ENCODE results near the gene CACHD1.

CACHD1 gene

DNA sequence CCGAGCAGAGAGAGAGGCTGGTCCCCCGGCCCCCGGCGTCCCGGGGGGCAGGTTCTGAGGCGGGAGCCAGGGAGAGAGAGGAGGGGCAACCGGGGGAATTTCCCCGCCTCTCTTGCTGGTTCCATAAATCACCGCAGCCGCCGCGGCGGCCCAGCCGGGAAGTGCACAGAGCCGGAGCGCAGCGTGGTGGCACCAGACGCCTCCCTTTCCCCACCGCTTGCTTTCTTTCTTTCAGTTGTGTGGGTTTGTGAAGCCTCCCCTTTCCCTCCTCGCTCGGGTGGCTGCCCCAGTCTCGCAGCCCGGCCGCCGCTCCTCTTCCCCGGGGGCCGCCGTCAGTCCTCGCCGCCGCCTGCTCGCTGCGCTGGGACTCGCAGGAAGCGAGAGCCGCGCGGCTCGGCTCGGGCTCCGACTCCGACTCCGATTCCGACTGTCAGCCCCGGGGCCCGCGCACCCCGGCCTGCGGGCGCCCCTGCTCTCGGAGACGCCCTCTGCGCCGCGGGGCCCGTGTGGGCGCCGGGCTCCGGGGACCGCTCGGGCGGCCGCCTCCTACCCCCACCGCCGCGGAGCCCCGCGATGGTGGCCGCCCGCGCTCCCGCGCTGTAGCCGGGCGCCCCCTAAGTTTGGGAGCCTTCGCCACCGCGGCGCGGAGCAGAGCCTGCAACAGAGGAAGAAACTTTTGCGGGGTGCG, at the start of gene CACHD1:
CACHD1 (plus strand) TSS at position 153 of the 688 bp plus-strand sequence. CDS start 616 bp downstream, outside the sequence.
- DNase-seq, result peak; percentile 95

DNA sequence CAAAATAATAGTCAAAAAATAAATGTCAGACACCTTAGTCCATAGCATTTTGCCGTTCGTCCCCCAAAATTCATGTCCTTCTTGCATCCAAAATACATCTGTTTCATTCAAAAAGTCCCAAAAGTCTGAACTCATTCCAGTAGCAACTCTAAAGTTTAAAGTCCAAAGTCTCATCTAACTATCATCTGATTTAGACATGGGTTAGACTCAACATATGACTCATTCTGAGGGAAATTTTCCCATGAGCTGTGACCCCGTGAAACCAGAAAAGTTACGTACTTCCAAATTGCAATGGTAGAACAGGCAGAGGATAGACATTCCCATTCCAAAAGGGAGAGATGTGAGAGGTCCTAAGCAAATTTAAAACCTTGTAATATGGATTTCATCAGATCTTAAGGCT, 48.6 kb upstream of the CACHD1 start:
- DNase-seq, result no peak

DNA sequence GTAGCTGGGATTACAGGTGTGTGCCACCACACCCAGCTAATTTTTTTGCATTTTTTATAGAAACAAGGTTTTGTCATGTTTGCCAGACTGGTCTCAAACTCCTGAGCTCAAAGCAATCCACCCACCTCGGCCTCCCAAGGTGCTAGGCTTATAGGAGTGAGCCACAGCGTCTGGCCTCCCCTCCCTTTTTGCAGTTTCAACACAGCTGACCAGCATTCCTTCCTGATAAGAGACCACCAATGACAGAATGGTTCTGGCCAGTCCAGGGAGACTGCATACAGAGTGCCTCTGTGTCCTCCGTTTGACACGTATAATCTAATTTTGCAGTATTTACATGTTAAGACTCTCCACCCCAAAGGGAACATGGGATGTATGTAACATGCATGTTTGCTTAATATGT, 46.4 kb upstream of the CACHD1 start:
- no peak for DNase-seq

DNA sequence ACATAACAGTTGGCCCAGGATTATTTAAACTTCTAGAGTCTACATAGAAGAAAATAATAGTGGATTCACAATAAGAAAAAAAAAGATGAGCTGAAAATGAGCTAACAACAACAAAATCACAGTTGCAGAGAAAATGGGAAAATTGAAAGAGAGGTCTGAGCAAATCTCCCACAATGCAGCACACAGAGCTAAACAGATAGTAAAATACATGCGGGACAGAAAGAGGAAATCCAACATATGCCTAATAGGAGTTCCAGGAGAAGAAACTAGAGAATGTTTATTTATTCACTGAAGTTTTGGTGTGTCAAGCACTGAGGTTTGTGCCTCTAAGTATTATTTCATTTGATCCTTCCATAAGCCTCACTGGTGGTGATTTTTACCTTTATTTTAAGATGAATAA, 45.5 kb upstream of the CACHD1 start:
- DNase-seq, result no peak

DNA sequence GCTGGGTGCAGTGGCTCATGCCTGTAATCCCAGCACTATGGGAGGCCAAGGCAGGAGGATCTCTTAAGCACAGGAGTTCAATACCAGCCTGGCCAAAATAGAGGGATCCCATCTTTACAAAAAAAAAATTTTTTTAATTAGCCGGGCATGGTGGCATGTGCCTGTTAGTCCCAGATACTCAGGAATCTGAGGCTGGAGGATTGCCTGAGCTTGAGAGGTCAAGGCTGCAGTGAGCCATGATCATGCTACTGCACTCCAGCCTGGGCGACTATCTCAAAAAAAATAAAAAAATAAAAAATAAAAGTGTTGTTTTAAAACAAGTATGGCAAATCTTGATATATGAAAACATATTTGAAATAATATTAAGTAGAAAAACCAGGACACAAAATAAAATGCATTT, 44.4 kb upstream of the CACHD1 start:
- no peak for DNase-seq

DNA sequence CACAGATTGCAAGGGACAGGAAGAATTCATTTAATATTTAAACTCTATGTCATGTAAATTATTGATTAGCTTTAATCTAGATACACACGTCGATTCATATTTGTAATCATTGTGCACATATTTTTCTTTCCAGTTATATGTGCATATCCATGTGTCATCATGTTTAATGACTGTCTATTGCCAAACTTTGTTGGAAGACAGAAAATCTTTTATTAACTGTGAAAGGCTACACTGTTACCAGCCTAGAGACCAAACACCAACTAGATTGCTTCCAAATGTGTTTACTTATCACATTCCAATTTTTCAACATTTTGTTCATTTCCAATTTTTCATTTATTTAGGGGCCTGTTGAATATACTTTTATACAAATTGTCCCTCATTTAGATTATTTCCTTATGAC, 43.2 kb upstream of the CACHD1 start:
- no peak for DNase-seq

DNA sequence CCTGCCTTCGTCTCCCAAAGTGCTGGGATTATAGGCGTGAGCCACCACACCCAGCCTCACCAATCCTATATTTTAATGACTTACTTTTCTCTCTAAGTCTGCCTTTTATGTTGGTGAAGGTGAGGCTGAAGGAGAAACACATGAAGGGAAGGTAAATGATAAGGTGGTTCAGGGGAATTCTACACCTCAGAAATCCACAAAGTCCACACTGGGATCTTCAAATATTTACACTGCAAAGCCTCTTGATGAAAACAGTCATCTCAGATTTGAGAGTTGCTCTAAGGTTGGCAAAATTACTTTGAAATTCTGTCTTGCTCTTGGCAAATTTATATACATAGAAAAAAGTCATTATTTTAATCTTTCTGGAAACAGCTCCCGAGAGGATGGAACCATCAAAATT, 42.0 kb upstream of the CACHD1 start:
- peak; percentile 65 for DNase-seq

DNA sequence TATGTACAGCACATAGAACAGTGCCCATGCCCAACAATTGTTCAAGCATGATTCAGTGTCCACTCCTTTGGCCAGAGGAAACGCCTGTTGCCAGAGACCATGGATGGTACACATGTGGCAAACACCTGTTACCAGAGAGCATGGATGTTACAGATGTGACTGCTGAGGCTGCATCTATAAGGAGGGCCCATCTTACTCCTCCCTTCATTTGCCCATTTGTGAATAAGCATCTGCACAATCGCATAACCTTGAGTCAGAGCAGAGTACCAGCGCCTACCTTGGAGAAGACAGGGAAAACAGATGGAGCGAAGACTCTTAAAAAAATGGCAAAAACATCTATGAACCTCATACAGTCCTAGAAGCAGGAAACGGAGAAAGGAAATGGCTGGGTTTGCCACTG, 36.6 kb upstream of the CACHD1 start:
- no peak for DNase-seq

DNA sequence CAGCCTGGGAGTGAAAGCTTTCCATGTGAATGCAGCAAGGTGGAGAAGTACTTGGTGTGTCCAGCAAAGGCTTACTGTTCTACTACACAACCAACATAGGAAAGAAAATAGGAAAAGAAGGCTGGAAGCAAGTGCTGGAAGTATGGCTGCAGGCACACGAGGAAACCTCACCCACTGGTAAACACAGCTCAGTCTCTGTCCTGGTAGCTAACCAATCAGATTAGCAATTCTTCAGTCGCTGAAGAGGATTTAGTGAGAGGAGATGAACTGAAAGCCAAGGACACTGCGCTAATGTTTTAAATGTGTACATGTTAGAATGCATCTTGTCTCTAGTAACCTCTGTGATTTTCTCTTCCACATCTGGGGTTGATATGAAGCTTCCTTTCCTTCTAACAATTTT, 36.2 kb upstream of the CACHD1 start:
- no peak for DNase-seq

DNA sequence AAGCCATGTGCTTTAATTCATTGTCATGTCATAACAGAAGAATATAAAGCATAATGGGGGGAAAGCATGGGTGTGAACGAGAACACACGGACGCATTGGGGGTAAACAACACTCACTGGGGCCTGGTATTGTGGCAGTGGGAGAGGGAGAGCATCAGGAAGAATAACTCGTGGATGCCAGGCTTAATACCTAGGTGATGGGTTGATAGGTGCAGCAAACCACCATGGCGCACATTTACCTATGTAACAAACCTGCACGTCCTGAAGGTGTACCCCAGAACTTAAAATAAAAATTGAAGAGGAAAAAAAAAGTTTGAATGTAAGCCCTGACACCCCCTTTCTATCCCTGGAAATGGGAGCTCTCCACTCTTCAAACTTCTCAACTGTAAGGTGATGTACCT, 34.9 kb upstream of the CACHD1 start:
- DNase-seq, result no peak

DNA sequence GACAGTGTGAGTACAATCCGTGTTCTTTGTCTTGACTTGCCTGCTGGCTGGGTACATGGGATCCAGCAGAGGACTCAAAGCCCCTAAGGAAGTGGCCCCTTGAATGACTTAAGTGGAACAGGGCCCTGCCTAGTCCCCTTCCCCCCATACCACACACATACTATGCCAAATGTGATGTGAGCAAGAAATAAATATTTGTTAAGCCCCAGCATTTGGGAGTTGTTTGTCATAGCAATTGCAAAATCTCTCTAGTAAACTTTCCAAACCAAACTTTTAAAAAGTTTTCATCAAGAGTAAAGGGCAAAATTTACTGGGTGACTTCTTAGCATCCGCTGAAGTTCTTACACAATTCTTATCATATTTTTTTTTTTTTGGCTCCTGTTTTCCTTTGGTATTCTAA, 32.5 kb upstream of the CACHD1 start:
- DNase-seq, result no peak

DNA sequence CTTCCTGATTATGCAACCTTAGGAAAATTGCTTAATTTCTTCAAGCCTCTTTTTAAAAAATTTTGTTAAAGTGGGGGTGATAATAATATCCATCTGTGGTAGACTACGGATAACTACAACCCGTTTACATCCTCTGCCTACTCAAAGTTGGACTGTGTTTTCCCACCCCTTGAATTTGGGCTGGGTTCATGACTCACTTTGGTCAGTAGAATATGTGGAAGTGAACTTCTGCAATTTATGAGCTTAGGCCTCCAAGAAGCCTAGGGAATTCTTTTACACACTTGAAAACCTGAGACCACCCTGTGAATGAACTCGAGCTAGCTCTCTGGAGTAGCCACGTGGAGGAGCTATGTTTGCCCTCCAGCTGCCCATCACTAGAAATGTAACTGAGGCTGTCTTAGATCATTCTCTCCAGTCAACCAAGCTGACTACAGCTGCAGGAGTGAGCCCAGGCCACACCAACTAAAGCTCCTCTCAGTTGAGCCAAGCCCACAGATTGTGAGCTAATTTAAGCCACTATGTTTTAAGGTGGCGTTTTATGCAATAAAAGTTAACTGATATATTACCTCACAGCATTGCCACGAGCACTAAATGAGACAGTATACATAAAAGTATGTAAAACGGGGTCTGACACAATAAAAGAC, 29.6 kb upstream of the CACHD1 start:
- DNase-seq, result no peak

DNA sequence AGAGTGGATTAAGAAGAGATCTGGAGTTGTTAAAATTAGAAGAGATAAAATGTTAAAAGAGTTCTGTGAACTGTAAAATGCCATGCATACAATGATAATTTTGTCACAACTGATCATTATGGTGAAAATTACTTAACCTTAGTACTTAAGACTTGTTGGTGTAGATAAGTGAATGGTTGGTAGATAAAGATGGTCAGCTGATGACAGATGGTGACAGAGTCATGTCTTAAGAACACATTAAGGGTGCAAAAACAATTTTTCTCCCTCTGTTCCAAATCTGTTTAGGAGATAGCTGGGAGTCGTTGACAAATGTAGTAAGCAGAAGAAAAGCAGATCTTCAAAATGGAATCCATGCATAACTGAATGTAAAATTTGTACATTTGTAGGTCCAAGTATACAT, 18.5 kb upstream of the CACHD1 start:
- DNase-seq, result no peak

DNA sequence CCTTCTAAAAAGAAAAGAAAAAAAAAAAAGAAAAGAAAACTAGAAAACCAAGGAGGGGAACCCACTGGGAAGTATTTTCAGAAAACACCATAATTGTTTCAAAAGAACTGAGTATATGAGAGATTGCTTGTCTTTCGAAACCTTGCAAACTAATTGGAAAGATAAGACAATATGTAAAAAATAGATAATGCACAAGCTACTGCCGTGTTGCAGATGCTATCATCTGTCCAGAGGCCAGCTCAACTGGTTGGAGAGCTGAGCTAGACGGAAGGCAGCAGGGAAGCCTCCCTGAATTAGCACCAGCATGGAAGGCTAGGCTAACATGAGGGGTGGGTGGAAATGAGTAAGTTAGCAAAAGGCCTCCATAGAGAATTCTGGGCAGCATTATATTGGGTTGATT, 16.2 kb upstream of the CACHD1 start:
- no peak for DNase-seq

DNA sequence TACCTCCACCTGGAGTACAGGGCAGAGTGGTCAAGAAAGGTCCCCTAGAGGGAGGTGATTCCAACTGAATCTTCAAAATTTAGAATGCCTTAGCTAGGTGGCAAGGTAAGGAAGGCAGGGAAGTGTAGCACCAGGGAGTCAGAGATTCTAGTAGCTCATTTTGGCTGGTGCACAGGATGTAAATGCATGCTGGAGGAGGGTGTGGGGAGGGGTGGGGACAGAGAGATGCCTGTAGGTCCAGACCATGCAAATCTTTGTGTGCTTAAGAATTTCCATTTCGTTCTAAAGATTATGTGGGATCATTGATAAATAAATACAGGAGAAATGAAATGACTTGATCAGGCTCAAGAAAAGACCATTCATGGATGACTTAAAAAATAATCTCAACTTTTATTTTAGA, 11.0 kb upstream of the CACHD1 start:
- no peak for DNase-seq

DNA sequence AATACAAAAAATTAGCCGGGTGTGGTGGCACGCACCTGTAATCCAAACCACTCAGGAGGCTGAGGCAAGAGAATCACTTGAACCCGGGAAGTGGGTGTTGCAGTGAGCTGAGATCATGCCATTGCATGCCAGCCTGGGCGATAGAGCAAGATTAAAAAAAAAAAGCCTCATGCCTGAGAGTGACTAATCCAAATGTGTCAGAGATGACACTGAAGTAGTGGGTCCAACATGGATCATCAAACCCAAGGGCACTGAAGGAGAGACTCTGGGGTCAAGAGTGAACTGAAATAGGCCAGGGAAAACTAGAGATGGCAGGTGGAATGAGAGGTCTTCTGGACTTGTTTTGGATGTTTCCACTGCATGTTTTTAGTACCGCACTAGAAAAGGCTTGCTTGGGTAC, 10.2 kb upstream of the CACHD1 start:
- DNase-seq, result no peak

DNA sequence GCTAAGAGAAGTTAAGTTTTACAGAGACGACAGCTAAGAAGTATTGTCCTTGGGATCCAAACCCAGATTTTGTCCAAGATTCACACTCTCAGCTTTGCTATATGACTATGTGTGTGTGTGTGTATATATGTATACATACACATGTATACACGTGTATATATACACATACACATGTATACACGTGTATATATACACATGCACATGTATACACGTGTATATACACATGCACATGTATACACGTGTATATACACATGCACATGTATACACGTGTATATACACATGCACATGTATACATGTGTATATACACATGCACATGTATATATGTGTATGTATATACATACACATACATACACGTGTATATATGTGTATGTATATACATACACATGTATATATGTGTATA, 3.9 kb upstream of the CACHD1 start:
- DNase-seq, result no peak

DNA sequence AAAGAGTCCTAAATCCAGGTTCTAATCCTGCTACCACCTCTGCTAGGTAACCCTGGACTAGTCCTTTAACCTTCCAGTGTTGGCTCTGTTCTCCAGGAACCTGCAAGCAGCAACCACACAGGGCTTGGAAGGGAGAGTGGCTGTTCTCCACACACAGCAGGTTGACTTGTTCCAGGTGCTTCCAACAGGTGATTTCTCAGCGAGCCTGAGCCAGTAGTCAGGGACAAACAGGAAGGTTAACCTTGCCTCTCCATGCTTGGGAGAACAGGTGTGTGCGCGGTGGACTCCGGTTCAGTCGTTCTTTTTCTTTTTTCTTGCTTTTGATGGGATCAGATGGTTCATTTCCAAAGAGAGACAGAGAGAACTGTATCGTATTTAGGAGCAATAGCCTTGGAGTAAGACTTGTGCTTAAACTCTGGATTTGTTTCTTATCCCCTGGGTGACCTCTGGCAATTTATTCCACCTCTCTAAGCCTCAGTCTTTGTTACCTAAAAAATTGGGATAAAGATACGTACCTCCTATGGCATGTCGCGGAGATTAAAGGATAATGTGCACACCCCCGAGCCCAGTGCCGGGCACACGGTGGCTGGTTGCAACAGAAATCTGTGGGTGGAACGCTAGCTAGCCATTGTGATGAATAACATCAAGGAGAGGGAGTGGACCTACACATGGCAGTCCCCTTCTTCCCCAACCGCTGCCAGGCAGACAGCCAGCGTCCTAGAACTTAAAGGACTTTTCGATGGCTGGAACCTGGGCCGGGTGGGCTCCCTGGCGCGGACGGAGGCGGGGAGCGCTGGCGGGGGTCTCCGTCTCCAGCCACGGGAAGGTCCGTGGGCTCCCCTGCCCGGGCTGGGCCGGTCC, 583 bp upstream of the CACHD1 start:
- peak; percentile 94 for DNase-seq

DNA sequence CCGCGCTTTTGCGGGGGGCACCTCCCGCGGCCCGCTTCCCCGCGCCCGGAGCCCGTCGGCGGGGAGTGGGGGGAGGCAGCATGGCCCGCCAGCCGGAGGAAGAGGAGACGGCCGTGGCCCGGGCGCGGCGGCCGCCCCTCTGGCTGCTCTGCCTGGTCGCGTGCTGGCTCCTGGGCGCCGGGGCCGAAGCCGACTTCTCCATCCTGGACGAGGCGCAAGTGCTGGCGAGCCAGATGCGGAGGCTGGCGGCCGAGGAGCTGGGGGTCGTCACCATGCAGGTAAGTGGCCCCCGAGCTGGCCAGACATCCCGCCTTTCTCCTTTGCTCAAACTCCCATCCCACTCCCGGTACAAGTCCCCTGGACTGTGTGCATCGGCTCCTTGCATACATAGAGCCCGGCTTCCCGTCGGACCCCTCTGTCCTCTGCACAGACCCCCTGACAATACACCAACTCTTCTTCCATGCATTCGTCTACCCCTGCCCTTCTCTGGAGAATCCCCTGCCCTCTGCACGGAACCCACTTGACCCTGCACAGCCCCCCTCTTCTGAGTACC, 812 bp downstream of the CACHD1 start:
- peak; percentile 75 for DNase-seq

DNA sequence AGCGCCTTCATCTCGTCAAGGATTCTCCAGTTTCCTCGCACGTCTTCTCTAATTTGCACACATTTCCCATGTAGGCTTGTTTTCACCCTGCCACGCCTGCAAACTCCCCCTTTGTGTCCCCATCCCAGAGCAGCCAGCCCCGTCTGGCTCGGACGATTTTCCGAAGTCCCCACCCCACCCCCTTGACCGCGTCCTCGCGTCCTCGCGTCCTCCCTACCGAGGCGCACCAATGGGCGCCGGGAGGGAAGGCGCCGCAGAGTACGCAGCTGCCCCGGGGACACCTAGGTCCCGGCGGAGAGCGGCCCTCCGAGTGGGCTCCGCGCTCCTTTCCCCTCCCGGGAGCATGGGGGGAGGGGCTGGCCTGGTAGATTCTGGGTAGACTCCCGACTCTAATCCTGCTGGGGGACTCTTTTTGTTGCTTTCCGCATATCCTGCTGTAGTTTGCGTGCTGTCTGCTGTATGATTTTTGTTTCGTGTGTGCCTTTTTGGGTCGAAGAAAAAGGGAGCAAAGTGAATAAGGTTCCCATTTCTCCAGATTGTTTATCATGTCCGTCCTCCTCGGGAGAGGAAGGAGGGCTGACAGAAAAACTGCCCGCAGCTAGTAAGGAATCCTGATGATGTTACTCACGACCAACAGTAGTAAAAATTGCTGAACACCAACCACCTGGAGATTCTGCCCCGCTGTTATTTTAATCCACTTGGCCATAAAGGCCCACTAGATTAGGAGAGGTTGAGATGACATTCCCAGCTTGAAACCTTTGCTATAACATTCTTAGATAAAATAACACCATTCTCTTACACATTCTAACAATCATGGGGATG, 1.5 kb downstream of the CACHD1 start:
- DNase-seq, result peak; percentile 73

DNA sequence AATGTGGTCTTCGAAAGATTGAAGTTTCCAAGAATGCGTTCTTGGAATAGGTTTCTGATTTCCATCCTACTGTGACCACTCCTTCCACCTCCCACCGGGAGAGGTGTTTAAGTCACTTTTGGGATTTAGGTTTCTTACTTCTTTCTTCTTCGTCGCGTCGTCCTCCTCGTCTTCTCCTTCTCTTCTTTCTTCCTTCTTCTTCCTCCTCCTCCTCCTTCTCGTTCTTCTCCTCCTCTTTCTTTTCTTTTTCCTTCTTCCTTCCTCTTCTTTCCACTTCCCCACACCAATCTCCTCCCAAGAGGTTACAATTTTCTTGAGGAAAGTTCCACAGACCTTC, 2.1 kb downstream of the CACHD1 start:
- no peak for DNase-seq

DNA sequence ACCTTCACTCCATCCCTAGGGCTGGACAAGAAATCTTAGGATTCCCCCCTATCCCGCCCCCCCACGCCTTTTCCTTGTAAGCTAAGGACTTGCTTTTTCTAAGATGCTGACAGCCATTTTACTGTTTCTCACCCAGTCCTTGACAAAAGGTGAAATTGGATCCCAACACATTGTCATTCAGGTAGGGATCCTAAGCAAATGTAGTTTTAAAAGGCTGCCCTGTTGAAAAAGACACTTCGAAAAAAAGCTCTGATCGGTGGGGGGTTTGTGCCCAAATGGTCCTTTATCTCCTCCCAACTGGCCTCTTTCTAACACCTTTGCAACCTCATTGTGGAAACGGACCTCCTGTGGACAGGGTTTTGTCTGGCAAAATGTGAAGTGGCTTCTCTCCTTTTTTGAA, 2.9 kb downstream of the CACHD1 start:
- no peak for DNase-seq

DNA sequence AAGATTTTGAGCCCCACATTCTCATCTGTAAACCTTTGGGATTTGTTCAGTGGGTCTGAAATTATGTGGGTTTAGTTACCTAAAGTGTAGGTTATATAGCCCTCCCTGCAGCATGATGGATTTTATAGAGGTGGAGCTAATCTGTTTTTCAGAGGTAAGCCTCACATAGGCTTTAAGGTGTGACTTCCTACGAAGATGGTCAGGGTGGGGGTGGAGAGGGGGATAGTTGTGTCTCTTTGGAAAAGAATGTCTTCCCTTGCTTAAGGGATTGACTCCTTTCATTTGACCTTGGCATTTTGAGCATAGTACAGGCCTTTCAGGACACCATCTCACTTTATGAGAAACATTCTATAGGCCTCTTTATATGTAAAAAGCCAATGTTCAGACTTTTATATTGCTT, 3.4 kb downstream of the CACHD1 start:
- DNase-seq, result no peak

All from DMS53 (cell line).